GM12878 (cell line): ENCODE data around the gene DPP4. TPM values are rescaled to one million over a fixed set of nuclear protein-coding genes. Genes with fewer than 3 reads are reported as not detected.

Experiments used
- BCL11A ChIP-seq: IDR thresholded peaks from 2 replicates; pipeline ENCODE4 v1.6.1; 2011; ENCODE audit warnings: low read depth, low read length
- BRCA1 ChIP-seq: IDR thresholded peaks from 2 replicates; pipeline ENCODE4 v1.6.1; 2011; ENCODE audit warnings: low read depth, low read length, improper control_type of control experiment
- FOXM1 ChIP-seq: IDR thresholded peaks from 2 replicates; pipeline ENCODE4 v1.6.1; 2012; ENCODE audit warnings: low read depth, mild to moderate bottlenecking, inconsistent platforms, low read length, moderate library complexity
- NFYB ChIP-seq: IDR thresholded peaks from 2 replicates; pipeline ENCODE4 v1.6.1; 2011; ENCODE audit warnings: low read depth, mild to moderate bottlenecking, low read length, improper control_type of control experiment, moderate library complexity; ENCODE audit not compliant: insufficient read depth
- NKRF ChIP-seq: fragments of 450-650 bp; conservative IDR thresholded peaks from 2 replicates; pipeline ENCODE4 v1.6.1; 2017; ENCODE audit warnings: mild to moderate bottlenecking, moderate library complexity
- NR2C2 ChIP-seq: IDR thresholded peaks from 2 replicates; pipeline ENCODE4 v1.6.1; 2011; ENCODE audit warnings: borderline replicate concordance, low read depth; ENCODE audit not compliant: control insufficient read depth, insufficient read length
- NRF1 ChIP-seq: conservative IDR thresholded peaks from 2 replicates; pipeline ENCODE4 v1.6.1; 2011; ENCODE audit warnings: mild to moderate bottlenecking, low read depth, low read length, improper control_type of control experiment
- PBX3 ChIP-seq: IDR thresholded peaks from 2 replicates; pipeline ENCODE4 v1.6.1; 2011; ENCODE audit warnings: mild to moderate bottlenecking, low read depth, low read length, moderate library complexity; ENCODE audit not compliant: insufficient replicate concordance
- RB1 ChIP-seq: fragments of 450-650 bp; formaldehyde crosslinking; IDR thresholded peaks from 2 replicates; pipeline ENCODE4 v1.6.1; 2017; ENCODE audit warnings: mild to moderate bottlenecking, borderline replicate concordance
- RELB ChIP-seq: fragments of 450-650 bp; IDR thresholded peaks from 2 replicates; pipeline ENCODE4 v1.6.1; 2017; ENCODE audit warnings: low read depth, mild to moderate bottlenecking, moderate library complexity
- REST ChIP-seq: IDR thresholded peaks from 2 replicates; pipeline ENCODE4 v1.6.1; 2012; ENCODE audit warnings: mild to moderate bottlenecking, low read depth, low read length
- RUNX3 ChIP-seq: IDR thresholded peaks from 2 replicates; pipeline ENCODE4 v1.6.1; 2012; ENCODE audit warnings: low read length, inconsistent platforms
- SKIL ChIP-seq: fragments of 450-650 bp; IDR thresholded peaks from 2 replicates; pipeline ENCODE4 v1.6.1; 2017; ENCODE audit warnings: mild to moderate bottlenecking, low read depth, inconsistent platforms; ENCODE audit not compliant: poor library complexity, severe bottlenecking
- SPI1 ChIP-seq: IDR thresholded peaks from 2 replicates; pipeline ENCODE4 v1.6.1; 2011; ENCODE audit warnings: low read depth, mild to moderate bottlenecking, low read length, moderate library complexity, borderline replicate concordance; ENCODE audit not compliant: insufficient read depth
- SREBF1 ChIP-seq: IDR thresholded peaks from 2 replicates; pipeline ENCODE4 v1.6.1; 2012; ENCODE audit warnings: mild to moderate bottlenecking, low read length
- STAT3 ChIP-seq: IDR thresholded peaks from 2 replicates; pipeline ENCODE4 v1.6.1; 2011; ENCODE audit warnings: low read depth, low read length, improper control_type of control experiment
- USF1 ChIP-seq: IDR thresholded peaks from 2 replicates; pipeline ENCODE4 v1.6.1; 2011; ENCODE audit warnings: borderline replicate concordance, low read depth, mild to moderate bottlenecking, moderate library complexity, mixed read lengths, low read length; ENCODE audit not compliant: insufficient read depth; ENCODE audit errors: extremely low read length
- WRNIP1 ChIP-seq: IDR thresholded peaks from 2 replicates; pipeline ENCODE4 v1.6.1; 2011; ENCODE audit warnings: low read depth, low read length, improper control_type of control experiment, borderline replicate concordance
- ZNF207 ChIP-seq: fragments of 450-650 bp; IDR thresholded peaks from 2 replicates; pipeline ENCODE4 v1.6.1; 2014; ENCODE audit warnings: antibody characterized with exemption, mild to moderate bottlenecking, borderline replicate concordance
- polyA plus RNA-seq, 11 experiments: library from polyadenylated mRNA; depleted of rRNA in 4 of 11; unstranded in 6 of 11; stranded (reverse) in 5 of 11; fragments of >200 nt; fragmentation: Nextera tagmentation in 4 of 11; fragmentation: Illumina TruSeq in 1 of 11; extraction: Ambion mirVana in 4 of 11; extraction: Trizol in 1 of 11; gene quantifications; 1 replicate in 1 of 11; 2 replicates in 10 of 11; pipeline versions ENCODE4 v1.2.1 to v1.2.3, GENCODE V29; 2011 to 2016; ENCODE audit warnings: inconsistent platforms in 2 of 11, missing spikeins in 2 of 11, low read depth in 1 of 11
- total RNA-seq, 4 experiments: library from RNA; depleted of rRNA in 3 of 4; stranded (reverse); fragments of >200 nt in 3 of 4; fragmentation: Illumina TruSeq in 1 of 4; extraction: Trizol in 1 of 4; gene quantifications; 2 replicates each; pipeline versions ENCODE4 v1.2.1 to v1.2.3, GENCODE V29; 2013 to 2021

The DPP4 gene
- total and polyA plus RNA-seq, 10 of the 15 experiments (the other 5 are each of a cell fraction or from before 2014, with no cell fraction given) = 4.1 to 11.4 (median 9.3) TPM

- TF ChIP-seq NKRF (no peak), BRCA1 (no peak), NFYB (no peak), RELB (peak; percentile 79), SKIL (no peak), RB1 (no peak), NR2C2 (no peak), USF1 (no peak), SREBF1 (no peak), BCL11A (no peak), RUNX3 (no peak), PBX3 (no peak), STAT3 (no peak), WRNIP1 (no peak), NRF1 (no peak), REST (no peak), SPI1 (peak; percentile 70; the same call in 1 of the 2 replicates), ZNF207 (no peak), FOXM1 (peak; percentile 24; the same call in 1 of the 2 replicates)
Observed at GRCh38 chr2:162063899-162064298, 10.1 kb downstream of the DPP4 start (continued).
